Activated CD4-positive, alpha-beta T cell treated with anti-CD3 and anti-CD28 coated beads, Interleukin-2, amount 50 U/mL, for 4 hours (primary cell): ENCODE measurements around the gene GJC2.
"Not testable (repeated sequence)": the region's sequence is repeated elsewhere in the genome, so short reads cannot be mapped to it uniquely, and the experiment has no call there.

Experiments
- DNase-seq, 2 experiments: peaks; one replicate each; pipeline ENCODE4 v3.0.0-alpha.2; 2020

Gene GJC2

DNA sequence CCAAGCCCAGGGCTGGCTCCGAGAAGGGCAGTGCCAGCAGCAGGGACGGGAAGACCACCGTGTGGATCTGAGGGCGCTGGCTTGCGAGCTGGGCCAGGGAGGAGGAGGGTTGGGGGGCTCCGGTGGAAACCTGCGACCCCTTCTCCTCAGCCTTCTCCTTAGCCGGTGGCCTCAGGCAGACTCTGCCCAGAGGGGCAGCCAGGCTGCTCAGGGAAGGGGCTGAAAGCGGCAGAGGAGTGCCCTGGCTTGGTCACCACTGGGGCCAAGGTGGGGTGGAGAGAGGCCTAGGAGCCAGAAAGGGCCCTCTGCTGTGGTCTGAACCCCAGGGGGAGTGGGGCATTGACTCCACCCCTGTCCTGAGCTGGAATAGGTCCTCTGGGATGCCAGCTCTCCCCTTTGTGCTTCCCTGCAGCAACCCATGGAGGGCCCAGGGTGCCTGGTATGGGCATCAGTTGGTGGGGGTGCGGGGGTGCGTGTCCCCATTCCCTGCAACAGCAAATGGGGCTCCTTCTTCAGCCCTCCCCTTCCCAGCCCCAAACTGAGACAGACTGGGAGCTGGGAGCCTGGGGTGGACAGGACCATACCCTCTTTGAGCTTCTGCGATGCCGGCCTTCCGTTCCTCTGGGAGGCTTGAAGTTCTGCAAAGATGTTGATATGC is 9.4 kb downstream of the GJC2 start:
- no peak for DNase-seq

DNA sequence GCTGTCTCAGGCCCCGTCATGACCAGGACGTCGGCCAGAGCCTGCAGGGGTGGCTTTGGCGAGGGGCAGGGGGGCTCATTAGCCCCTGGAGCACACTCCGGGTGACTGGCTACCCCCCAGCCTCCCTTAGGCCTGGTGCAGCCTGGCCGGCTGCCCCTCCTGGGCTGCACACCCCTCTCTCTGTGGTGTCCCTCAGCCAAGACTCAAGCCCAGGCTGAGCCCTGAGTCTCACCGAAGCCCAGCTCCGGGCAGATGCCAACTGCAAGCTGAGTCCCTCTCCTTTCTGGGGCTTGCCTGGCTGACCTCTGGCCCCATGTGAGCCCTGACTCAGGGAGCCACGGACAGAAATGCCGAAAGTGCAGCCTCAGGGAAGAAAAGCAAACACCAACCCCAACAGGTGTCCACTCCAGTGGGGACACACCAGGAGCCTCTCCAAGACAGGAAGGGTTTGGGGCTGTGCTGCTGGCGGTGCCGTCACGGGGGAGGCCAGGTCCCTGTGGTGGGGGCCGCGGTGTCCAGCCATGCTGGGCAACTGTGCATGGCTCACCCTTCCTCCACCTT is 10.6 kb downstream of the GJC2 start:
- no peak for DNase-seq

DNA sequence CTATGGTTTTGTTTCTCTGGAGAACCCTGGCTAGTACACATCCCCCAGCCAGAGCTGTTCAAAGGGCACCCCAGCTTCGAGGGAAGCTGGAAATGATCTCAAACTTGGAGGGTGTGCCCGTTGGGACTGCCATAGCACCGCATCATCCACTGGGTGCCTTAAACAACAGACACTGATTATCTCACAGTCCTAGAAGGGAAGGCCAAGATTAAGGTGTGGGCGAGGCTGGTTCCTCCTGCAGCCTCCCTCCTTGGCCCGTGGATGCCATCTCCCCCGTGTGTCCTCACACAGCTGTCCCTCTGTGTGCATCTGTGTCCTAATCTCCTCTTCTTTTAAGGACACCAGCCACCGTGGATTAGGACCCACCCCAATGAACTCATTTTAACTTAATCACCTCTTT is 11.6 kb downstream of the GJC2 start:
- DNase-seq: no peak

DNA sequence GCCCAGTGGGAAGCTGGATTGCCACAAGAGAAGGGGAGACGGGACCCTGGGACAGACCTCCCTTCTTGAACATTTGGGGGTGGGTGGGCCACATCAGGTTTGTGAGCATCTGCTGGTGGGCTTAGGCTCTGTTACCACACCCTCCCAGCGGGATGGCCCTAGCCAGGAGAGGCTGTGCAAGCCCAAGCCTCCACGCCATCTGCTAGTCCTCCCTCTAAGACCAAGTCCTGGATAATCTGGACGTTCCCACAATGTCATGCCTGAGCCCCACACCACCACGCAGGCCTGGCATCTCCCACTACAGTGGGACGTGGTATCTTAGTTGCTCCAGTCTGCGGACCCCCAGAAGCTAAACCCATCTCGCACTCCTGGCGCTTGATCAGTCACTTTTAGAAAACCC is 12.1 kb downstream of the GJC2 start:
- DNase-seq: no peak

DNA sequence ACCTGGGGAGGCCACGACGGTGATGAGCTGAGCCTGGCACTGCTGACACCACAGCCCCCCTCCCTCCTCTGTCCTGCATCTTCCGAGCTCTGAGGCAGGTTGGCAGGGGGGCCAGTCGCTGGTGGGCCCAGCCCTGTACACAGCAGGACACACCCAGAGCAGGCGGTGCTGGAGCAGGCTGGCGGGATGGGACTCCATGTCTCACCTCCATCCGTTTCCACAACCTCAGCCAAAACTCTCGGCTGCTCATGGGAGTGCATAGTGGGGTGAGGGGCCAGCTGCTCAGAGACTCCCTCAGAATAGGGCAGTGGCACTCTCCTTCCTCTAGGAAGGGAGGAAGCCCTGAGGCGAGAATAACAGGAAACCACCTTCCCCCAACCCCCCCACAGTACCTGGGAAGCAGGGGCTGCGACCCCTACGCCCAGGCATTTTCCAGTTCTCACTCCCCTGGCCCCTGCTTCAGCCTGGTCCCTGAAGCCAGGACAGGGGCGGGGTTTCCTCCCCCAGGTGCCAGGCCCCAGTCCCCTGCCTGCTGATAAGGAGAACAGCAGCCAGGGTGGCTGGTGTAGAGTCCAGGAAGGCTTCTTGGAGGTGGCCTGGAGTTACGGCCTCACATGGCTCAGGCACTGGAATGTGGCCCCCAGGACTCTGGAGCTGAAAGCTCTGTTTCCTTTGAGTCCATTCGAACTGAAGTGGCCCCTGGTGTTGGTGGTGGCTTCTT is 12.7 kb downstream of the GJC2 start:
- no peak for DNase-seq

DNA sequence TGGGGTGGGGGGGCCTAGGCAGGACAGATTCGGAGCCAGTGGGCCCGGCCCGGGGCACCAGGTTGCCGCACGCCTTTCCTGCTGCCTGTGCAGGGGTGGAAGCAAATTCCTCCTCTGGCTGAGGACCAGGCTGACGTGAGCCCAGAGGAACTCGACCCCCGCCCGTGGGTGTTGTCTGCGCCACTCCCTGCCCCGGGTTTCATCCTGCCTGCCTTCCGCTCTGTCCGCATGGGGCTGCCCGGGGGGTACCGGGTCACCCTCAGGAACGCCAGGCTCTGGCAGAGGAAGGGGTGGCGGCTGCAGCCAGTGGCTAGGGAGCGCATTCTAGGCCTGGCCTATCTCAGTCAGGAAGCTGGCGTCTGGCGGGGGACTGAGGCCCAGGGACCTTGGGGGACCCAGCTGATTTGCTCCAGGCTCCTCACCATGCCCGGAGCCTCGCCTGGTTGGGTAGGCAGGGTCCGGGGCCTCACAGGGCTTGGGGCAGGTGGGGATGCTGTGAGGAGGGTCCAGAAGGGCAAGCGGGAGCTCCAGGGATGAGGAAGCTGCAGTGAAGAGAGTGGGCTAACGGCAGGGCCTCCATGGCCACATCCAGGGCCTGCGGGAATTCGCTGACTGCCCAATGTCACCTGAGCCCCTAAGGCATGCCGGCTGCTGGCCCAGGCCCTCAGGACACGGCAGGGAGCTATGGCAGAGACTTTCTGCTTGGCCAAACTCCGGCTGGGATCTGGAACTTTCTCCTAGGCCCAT is 13.4 kb downstream of the GJC2 start:
- DNase-seq: no peak

DNA sequence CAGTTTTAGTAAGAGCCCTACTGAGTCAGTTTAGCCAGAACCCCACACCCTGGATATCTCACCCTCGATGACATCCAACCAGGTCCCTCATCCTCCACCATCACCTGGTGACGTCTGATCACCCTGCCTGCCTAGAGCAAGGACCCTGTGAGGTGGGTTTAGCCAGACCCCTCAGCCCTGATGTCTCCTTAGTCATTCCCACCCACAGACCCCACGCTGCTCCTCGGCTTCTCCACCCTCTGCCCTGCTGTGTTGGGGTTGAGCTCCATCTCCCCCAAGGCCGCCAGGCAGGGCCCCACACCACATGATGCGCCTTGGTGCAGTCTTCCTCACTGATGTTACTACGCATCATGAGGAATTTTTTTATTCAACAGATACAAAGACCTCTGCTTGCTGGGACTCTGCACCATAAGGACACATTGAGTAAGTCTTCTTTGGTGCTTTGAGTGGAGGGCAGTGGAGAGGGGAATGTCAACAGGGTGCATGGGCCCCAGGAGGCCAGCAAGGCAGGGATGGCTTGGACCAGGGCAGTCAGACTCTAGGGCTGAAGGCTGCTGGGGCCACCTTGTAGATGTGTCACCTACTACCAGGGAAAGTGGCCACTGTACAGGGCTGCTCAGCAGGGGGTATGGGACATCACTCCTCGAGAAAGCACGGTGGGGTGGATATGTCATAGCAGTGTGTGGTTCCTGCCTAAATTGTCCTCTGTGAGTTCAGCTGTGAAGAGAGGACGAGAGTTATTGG is 14.2 kb downstream of the GJC2 start:
- DNase-seq: no peak

DNA sequence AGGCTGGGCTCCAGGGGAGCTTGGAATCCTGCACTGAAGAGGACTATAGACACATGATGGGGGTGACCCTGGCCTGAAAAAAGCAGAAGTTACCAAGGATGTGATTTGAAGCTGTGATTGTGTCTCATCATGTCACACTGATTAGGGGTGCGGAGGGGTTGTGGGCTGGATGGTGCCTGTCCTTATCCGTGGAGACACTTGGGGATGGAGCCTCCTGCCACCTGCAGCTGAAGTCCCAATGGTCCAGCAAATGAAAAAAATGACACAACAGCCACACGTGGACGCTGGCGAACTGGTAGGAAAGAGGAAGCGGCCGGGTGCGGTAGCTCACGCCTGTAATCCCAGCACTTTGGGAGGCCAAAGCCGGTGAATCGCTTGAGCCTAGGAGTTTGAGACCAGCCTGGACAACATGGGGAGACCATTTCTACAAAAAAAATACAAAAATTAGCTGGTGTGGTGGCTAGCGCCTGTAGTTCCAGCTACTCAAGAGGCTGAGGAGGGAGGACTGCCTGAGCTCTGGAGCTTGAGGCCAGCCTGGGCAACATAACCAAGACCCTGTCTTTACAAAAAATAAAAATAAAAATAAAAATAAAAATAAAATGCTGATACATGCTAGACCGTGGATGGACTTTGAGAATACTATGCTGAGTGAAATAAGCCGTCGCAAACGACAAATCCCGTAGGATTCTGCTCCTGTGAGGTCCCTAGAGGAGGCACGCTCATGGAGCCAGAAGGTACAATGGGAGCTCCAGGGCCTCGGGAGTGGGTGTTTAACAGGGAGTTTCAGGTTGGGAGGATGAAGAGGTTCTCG is 15.0 kb downstream of the GJC2 start:
- no peak for DNase-seq

DNA sequence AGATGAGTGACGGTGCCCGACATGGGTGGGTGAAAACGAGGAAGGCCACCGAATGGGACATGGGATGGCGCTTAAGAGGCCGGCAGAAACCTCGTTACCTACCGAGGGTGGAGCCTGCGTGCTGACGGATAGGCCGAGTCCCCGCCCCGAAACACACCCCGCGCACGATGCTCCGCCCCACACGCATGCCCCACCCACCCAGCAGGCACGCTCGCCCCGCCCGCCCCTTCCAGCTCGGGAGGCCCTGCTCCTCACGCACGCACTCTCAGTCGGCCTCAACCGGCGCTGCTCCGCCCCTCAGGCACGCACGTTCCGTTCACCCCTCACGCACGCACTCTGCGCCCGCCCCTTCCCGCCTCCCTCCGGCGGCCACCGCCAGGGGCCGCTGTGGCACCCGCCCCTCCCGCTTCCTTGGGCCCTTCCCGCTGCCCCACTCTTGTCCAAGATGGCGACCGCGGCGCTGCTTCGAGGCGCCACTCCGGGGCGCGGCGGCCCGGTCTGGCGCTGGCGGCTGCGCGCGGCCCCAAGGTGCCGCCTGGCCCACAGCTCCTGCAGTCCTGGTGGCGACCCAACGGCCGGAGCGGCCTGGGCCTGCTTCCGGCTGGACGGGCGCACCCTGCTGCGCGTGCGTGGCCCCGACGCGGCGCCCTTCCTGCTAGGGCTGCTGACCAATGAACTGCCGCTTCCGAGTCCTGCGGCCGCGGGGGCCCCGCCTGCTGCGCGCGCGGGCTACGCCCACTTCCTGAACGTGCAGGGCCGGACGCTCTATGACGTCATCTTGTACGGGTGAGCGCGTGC is 15.8 kb downstream of the GJC2 start, which contains the start of gene IBA57:
TSS of gene IBA57 (plus strand) at position 433 of the 798 bp plus-strand sequence. CDS start at position 446, 13 bp downstream.
- DNase-seq: peak; percentile 100

DNA sequence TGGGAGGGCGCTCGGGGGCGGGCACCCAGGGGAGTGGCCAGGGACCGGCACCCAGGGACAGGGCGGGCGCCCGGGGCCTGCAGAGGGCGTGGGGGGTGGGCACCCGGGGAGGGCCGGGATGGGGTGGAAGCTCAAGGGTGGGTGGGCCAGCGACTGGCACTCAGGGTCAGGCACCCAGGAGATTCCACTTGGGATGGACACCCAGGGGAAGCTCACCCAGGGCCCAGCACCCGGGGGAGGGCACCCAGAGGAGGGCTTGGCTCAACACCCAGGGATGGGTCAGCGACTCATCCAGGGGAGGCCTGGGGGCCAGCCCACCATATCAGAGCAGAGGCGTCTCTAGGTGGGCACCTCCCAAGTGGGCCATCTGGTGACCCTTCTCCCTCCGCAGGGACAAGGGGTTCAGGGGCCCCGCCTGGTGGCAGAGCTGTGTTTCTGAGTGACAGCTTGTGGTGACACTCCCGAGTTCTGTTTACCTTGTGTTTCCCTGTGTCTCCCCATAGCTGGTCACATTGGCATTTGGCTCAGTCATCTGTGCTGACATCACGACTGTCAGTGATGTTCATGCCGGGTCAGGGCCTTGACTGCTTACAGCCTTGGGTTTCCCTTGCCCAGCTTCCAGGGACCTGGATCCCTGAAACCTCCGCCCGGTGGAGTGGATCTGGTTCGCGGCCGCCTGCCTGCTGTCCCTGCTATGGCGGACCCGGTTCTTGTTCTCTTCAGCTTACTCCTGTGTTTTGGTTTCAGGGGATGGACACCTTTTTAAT is 16.6 kb downstream of the GJC2 start:
- peak; percentile 35 to 40 for DNase-seq

DNA sequence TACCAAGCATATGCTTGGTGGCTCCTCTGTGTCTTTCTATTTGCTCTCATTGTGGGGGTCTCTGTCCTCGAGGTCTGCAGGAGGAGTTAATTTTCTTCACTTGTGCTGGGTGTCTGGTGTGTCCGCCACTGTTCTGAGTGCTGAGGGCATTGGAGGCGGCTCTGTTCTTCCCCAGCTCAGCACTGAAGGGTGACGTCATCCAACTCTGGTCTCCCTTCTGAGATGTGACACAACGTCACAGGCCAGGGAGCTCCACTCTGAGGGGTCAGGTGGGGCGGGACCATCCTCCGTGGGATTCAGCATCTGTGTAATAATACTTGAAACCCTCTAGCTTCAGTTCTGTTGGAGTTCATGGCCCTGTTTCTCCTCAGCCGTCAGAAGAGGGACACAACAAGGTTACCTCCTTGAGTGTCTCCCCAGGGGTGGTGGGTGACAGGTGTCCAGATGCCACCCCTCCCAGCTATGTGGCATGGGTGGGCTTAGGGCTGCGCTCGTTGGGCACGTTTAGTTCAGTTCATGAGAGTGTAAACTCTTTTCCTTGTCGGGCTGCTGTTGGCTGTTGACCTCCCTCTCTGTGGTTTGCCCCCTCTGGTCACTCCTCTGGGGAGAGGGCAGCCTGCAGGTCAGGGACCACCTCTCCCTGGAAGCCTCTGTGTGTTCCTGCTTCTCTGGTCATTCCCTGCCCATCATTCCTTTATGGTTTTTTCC is 19.0 kb downstream of the GJC2 start:
- no peak for DNase-seq

DNA sequence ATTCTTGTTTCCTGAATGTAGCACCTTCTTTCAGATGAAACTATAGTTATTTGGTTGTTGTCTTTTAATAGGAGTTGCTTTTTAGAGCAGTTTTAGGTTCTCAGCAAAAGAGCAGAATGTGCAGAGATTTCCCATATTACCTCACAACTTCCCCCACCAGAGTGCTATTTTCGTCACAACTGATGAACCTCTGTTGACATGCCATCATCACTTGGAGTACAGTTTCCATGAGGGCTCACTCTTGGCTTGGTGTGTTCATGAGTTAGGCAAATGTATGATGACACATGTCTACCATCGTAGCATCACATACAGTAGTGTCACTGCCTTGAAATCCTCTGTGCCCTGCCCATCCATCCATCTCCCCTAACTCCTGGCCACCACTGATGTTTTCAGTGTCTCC is 19.6 kb downstream of the GJC2 start:
- no peak for DNase-seq

DNA sequence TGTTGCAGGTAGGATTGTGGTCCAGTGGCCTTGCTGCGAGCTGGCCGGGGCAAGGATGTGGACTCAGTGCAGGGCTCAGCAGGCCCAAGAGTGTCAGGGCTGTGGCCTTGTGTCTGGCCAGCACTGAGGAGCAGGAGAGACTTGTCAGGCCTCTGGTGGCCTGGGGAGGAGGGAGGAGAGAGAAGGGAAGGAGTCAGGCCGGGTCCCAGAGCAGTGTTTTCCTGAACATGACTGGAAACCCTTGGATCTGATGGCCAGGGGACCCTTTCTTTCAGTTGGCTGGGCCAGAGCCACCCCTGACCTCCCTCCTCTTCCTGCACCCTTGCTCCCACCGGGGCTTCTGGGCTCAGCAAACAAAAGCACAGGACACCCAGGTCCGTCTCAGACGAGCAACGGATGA is 20.9 kb downstream of the GJC2 start:
- no peak for DNase-seq

DNA sequence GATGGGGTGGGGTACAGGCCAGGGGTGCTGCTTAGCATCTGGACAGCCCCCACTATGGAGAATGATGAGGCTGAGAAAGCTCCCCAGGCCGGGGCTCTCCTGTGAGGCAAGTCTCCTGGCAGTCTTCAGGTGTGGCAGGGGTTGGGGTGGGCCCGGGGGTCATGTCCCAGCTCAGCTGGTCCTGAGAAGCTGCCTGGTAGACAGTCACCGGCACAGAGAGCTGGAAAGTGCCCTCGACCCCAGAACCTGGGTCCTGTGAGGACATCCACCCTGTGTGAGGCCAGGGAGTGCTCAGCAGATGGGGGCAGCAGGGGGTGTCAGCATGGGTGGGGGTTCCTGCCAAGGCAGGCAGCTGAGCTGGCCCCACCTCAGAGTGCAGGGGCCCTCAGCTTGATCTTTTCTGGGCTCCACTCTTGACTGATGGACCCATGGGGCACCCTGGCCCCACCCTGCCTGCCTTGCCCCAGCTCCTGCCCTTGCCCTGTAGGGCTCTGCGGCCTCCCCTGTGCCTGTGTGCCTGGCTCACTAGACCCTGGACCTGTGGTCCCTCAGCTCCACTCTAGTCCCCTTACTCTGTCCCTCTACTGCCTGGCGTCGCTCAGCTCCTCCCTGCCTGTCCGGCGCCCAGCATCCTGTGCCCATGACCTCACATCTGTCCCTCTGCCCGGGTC is 21.6 kb downstream of the GJC2 start:
- DNase-seq: no peak

DNA sequence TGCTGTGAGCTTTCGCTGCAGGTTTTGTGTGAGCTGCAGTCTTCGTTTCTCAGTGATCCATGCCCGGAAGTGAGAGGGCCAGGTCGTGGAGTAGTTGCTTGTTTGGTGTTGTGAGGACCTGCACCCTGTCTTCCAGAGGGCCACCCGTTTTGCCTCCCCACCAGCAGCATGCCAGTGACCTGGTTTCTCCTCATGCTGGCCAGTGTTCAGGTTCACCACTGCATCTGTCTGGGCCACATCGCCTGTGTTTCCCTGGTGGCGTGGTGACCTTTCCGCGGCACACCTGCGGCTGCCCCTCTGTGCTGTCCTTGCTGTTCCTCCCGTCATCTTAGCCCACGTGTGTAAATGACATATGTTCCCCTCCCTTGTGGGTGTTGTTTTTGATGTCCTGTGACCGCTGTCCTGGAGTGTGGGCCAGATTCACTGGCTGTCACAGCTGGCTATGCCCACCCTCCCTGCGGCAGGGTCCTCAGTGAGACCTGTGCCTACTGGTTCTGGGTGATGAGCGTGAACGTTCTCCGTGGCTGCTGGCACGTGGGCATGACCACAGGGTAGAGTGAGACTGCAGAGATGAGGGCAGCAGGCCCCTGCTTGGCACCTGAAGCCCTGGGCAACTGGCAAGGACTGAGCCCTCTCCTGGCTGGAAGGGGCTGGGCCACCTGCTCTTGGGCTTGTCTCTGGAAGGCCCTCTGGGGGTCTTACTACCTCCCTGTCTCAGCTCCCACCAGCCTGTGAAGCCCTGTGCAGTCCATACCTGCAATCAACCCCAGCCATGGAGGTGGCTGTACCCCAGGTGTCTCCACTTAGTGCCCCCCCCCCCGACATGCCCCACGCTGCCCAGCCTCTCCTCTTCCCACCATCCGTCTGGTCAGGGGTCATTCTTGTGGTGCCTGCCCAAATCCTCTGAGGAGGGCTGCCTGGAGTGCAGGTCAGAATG is 23.1 kb downstream of the GJC2 start:
- DNase-seq: no peak

DNA sequence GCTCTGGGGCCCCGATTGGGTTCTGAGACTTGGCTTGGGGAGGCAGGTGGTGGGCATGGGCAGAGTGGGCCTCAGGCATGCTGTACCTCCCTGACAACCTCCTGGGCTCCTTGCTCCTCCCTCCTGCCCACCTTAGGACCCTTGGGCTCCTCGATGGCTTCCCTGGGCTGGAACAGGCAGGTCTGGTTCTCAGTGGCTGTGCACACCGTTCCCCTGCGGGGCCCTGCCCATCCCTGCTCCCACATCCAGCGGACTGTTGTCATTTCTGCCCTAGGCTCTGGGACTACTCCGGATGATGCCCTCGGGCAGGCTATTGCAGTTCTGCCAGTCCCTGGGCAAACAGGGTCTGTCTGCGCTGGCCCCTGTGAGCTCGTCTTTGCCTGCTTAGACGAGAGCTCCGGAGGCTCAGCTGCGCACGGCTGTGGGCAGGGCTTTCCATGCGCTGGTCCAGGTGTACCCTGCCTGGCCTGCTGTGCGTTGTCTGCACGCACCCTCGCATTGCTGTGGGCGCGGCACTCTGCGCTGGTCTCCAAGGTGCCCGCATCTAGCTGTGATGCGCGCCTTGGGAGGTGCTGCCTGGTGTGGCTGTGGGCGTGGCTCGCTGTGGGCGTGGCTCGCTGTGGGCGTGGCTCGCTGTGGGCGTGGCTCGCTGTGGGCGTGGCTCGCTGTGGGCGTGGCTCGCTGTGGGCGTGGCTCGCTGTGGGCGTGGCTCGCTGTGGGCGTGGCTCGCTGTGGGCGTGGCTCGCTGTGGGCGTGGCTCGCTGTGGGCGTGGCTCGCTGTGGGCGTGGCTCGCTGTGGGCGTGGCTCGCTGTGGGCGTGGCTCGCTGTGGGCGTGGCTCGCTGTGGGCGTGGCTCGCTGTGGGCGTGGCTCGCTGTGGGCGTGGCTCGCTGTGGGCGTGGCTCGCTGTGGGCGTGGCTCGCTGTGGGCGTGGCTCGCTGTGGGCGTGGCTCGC is 24.1 kb downstream of the GJC2 start:
- DNase-seq: not testable (repeated sequence)
